GM19023 (cell line): Measurements from ENCODE around the gene AOAH.
"Not testable (repeated sequence)": the region's sequence is repeated elsewhere in the genome, so short reads cannot be mapped to it uniquely, and the experiment has no call there.

ENCODE experiments used
- ATAC-seq: cut with Tn5 transposase; IDR thresholded peaks from one replicate; pipeline ENCODE4 v1.9.1; 2021; ENCODE audit warnings: mild to moderate bottlenecking, moderate library complexity; ENCODE audit not compliant: unreplicated experiment

Gene AOAH

GRCh38 chr7:36483853-36484252 lies 240.4 kb downstream of the AOAH start:
- not testable (repeated sequence) for ATAC-seq

- ATAC-seq = no peak
Measured at GRCh38 chr7:36478745-36479144, 245.5 kb downstream of the AOAH start.

GRCh38 chr7:36475381-36475780 lies 248.9 kb downstream of the AOAH start:
- no peak for ATAC-seq

- no peak for ATAC-seq
Measured at GRCh38 chr7:36475011-36475342, 249.3 kb downstream of the AOAH start.

- ATAC-seq = no peak
Measured at GRCh38 chr7:36474283-36475010, 249.8 kb downstream of the AOAH start.

GRCh38 chr7:36473454-36474282 lies 250.6 kb downstream of the AOAH start:
- no peak for ATAC-seq

GRCh38 chr7:36472141-36472729 lies 252.1 kb downstream of the AOAH start:
- ATAC-seq = no peak

GRCh38 chr7:36469236-36469635 lies 255.1 kb downstream of the AOAH start:
- ATAC-seq = no peak

GRCh38 chr7:36468370-36469101 lies 255.8 kb downstream of the AOAH start:
- ATAC-seq = no peak

- not testable (repeated sequence) for ATAC-seq
Measured at GRCh38 chr7:36466001-36466400, 258.3 kb downstream of the AOAH start.

GRCh38 chr7:36464271-36464670 lies 260.0 kb downstream of the AOAH start:
- no peak for ATAC-seq
